ENCODE measurements around the gene SYNE2.

Gene SYNE2

GRCh38 chr14:63964113-63964512 is 111.3 kb downstream of the SYNE2 start:
- ATAC-seq (no peak), DNase-seq (no peak)

- ATAC-seq: no peak
- no peak for DNase-seq
These were observed 113.6 kb downstream of the SYNE2 start for GRCh38 chr14:63966407-63966806.

GRCh38 chr14:63972323-63972932 is 119.6 kb downstream of the SYNE2 start:
- ATAC-seq: no peak
- DNase-seq: no peak

- ATAC-seq: no peak
These were observed 121.4 kb downstream of the SYNE2 start for GRCh38 chr14:63974176-63974575.

GRCh38 chr14:63981569-63981968 is 128.8 kb downstream of the SYNE2 start:
- no peak for DNase-seq
- ATAC-seq: no peak

More at GRCh38 chr14:63974176-63974575, 121.4 kb downstream of the SYNE2 start:
- DNase-seq: no peak

GRCh38 chr14:63982156-63982555 is 129.4 kb downstream of the SYNE2 start:
- DNase-seq (no peak), ATAC-seq (no peak)

- no peak for ATAC-seq
- no peak for DNase-seq
These were observed 129.8 kb downstream of the SYNE2 start for GRCh38 chr14:63982629-63983028.

GRCh38 chr14:63986789-63987533 is 134.2 kb downstream of the SYNE2 start:
- ATAC-seq: no peak
- no peak for DNase-seq

- DNase-seq (no peak), ATAC-seq (no peak)
These were observed 135.8 kb downstream of the SYNE2 start for GRCh38 chr14:63988579-63988978.

- ATAC-seq: no peak
- DNase-seq: no peak
These were observed 139.0 kb downstream of the SYNE2 start for GRCh38 chr14:63991833-63992232.

GRCh38 chr14:63992858-63993257 is 140.1 kb downstream of the SYNE2 start:
- no peak for DNase-seq
- no peak for ATAC-seq

- DNase-seq: no peak
- no peak for ATAC-seq
These were observed 141.2 kb downstream of the SYNE2 start for GRCh38 chr14:63993992-63994391.

GRCh38 chr14:63995285-63995684 is 142.5 kb downstream of the SYNE2 start:
- ATAC-seq (no peak), DNase-seq (no peak)

GRCh38 chr14:63996016-63996415 is 143.2 kb downstream of the SYNE2 start:
- DNase-seq (no peak), ATAC-seq (no peak)

- ATAC-seq: no peak
- no peak for DNase-seq
These were observed 143.9 kb downstream of the SYNE2 start for GRCh38 chr14:63996625-63997220.

GRCh38 chr14:64000749-64001148 is 147.9 kb downstream of the SYNE2 start:
- no peak for ATAC-seq

GRCh38 chr14:64005822-64006221 is 153.0 kb downstream of the SYNE2 start:
- no peak for ATAC-seq
- DNase-seq: no peak

More at GRCh38 chr14:64000749-64001148, 147.9 kb downstream of the SYNE2 start:
- no peak for DNase-seq

GRCh38 chr14:64008016-64008415 is 155.2 kb downstream of the SYNE2 start:
- ATAC-seq (no peak), DNase-seq (no peak)

- DNase-seq: no peak
- ATAC-seq: no peak
These were observed 159.2 kb downstream of the SYNE2 start for GRCh38 chr14:64012003-64012402.

- DNase-seq: no peak
These were observed 159.9 kb downstream of the SYNE2 start for GRCh38 chr14:64012720-64013119.

GRCh38 chr14:64025479-64025878 is 172.7 kb downstream of the SYNE2 start:
- no peak for DNase-seq
- no peak for ATAC-seq

More at GRCh38 chr14:64012720-64013119, 159.9 kb downstream of the SYNE2 start:
- no peak for ATAC-seq

GRCh38 chr14:64026600-64026999 is 173.8 kb downstream of the SYNE2 start:
- ATAC-seq: no peak
- no peak for DNase-seq

- ATAC-seq (no peak), DNase-seq (no peak)
These were observed 182.3 kb downstream of the SYNE2 start for GRCh38 chr14:64035143-64035542.
